IPS-NIHi7 (cell line): ENCODE data around the gene PLCB1.

Experiments
- DNase-seq: peaks from one replicate; pipeline ENCODE4 v3.0.0; 2012; ENCODE audit warnings: mixed read lengths; ENCODE audit errors: extremely low spot score

Gene PLCB1

GRCh38 chr20:8720089-8720488 lies 588.0 kb downstream of the PLCB1 start:
- DNase-seq = no peak

DNA sequence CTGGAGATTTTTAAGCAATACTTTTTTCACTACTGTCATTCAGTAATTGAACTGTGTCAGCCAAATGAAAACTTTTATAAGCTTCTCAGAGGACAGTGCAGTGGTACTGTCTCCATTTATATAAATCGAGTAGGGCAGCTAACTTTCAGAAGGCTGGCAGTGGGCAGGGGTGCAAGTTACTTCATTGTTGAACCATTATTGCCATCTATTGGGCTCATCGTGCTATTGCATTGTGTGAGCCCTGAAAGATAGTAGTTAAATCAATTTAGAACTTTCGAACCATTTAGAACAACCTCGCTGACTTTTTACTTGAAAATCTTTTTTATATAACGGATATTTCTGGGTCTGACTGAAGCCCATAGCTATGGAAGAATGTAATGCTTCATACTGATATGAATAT lies 589.0 kb downstream of the PLCB1 start:
- DNase-seq = peak; percentile 43

DNA sequence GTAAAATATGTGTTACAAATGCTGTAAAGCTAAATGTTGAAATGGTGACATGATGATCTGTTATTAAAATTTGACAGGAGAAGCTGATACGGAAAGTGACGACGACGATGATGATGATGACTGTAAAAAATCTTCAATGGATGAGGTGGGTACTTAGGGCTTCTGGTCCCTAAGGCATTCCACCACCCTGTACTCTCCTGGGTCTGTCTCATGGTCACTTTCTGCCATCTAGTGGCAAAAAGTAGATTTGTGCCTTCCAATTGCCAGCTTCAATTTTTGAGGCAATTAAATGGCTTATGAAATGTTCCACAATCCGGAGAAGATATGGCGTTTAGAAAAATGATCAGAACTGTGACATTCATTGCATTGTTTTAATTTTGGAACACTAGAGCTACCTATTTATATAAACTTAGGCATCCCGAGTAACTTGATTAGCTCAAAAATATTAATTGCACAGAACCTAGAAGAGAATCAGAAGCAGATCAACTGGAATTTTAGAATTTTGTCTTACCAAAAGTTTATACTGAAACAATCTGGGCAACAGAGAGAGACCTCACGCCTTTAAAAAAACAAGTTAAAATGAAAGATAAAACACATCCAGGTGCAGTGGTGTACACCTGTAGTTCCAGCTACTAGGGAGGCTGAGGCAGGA lies 590.3 kb downstream of the PLCB1 start:
- DNase-seq = peak; percentile 64

- no peak for DNase-seq
Observed at GRCh38 chr20:8723296-8723695, 591.2 kb downstream of the PLCB1 start.

GRCh38 chr20:8724884-8725283 lies 592.8 kb downstream of the PLCB1 start:
- DNase-seq = no peak

DNA sequence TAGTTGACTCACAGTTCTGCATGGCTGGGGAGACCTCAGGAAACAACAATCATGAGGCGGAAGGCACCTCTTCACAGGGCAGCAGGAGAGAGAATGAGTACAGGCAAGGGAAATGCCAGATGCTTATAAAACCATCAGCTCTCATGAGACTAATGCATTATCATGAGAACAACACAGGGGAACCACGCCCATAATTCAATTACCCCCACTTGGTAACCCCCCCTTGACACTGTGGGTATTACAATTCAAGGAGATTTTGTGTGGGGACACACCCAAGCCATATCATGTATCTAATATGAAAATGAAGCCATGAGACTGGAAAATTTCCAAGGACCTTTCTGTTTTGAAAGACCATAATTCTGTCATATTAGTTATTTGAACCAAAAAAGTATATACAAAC lies 594.4 kb downstream of the PLCB1 start:
- no peak for DNase-seq

GRCh38 chr20:8735014-8735413 lies 602.9 kb downstream of the PLCB1 start:
- no peak for DNase-seq

- DNase-seq = no peak
Observed at GRCh38 chr20:8735674-8736073, 603.6 kb downstream of the PLCB1 start.

- DNase-seq = no peak
Observed at GRCh38 chr20:8740265-8740664, 608.2 kb downstream of the PLCB1 start.

DNA sequence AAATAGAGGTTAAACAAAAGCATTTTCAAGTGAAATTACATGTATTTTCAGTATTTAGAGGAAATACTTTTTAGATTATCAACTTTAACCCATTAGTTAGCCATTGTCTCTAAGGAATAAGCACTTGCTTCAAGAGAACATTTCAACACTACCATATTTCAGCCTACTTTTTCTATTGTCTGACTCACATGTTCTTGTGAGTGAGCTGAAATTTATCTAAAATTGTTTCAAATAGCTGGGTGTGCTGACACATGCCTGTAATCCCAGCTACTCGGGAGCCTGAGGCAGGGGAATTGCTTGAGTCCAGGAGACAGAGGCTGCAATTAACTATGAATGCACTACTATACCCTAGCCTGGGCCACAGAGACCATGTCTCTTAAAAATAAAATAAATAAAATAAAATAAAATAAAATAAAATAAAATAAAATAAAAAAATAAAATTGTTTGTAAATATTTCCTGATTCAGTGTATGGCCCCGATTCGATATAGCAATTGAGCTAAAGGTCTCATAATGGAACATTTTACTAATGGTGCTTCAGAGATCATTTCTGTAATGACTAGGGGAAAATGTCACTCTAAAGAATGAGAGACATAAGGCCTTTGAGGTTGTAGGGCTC lies 612.3 kb downstream of the PLCB1 start:
- no peak for DNase-seq

- DNase-seq = no peak
Observed at GRCh38 chr20:8749101-8749500, 617.0 kb downstream of the PLCB1 start.

DNA sequence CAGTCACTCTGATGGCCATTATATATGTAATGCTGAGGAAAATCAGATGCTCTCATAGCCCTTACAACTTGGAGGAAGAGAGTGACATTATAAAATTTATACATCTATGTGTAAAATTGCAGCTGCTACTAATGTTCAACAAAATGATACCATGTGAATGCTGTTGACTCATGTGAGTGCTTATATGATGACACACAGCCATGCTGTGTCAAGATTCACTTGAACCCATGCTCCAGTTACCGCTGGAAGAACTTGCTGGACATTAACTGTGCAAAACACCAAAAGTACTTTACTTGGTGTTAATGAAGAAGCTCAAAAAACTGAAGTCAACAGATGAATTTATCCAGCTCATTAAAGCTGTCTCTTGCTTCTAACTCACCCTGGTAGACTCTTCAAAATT lies 617.9 kb downstream of the PLCB1 start:
- DNase-seq = no peak

GRCh38 chr20:8755340-8756118 lies 623.5 kb downstream of the PLCB1 start:
- DNase-seq = no peak

GRCh38 chr20:8756410-8756809 lies 624.3 kb downstream of the PLCB1 start:
- DNase-seq = peak; percentile 47

DNA sequence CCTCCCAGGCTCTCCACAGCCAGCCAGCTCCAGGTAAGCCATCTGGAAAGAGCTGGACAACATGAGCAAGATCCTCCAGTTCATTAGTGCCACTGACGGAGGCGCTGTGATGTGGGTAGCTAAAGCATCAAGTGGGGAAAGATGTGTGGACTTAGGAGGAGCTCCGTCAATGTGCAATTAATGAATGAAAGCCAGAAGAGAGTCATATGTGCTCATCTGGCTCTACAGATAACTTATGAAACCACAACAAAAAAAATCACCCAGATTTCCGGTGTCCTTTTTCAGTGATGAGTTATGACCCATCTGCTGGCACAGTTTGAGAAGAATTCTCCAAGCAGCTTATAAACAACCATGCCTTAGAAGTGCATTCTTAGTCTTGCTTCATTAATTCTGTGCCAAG lies 625.1 kb downstream of the PLCB1 start:
- DNase-seq = no peak

DNA sequence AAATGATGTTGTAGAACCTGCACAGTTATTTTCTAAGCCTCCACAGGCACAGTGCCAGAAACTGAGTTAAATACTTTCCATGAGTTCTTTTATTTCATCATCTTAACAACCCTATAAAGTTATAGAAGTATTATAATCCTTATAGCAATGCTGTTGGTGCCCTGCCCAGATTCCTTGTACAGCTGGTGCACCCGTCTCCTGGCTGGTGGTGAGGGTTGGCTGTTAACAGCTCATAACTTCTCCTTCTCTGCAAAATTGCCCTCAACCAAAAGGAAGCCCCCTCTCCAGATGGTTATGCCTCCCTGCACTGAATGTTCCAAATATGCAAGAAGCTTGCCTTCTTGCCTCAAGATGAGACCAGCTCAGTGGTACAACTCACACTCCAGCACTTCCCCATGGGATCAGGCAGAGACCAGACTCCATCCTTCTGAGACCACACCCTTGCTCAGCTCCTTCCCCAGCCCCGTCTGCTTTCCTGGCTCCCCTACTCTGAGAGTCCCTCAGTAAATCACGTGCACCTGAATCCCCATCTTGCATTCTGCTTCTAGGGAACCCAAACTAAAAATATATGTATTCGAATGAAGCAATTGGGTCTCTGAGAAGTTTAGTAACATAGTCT lies 632.4 kb downstream of the PLCB1 start:
- no peak for DNase-seq

- no peak for DNase-seq
Observed at GRCh38 chr20:8766868-8767390, 634.9 kb downstream of the PLCB1 start.

- no peak for DNase-seq
Observed at GRCh38 chr20:8774412-8774811, 642.3 kb downstream of the PLCB1 start.

DNA sequence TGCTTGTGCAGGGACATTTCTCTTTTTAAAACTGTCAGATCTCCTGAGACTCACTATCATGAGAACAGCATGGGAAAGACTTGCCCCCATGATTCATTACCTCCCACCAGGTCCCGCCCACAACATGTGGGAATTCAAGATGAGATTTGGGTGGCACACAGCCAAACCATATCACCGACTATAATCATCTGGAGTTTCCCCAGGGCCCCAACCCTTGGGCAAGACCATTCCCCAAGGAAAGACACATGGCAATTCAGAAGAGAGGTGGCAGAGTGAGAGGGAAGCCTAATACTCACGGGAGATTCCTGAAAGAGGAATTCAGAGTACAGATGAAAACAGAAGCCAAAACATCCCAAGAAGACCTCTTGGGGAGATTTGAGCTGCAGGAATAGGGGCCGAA lies 645.8 kb downstream of the PLCB1 start:
- no peak for DNase-seq

GRCh38 chr20:8778387-8778786 lies 646.3 kb downstream of the PLCB1 start:
- no peak for DNase-seq

GRCh38 chr20:8780915-8781314 lies 648.8 kb downstream of the PLCB1 start:
- DNase-seq = no peak

DNA sequence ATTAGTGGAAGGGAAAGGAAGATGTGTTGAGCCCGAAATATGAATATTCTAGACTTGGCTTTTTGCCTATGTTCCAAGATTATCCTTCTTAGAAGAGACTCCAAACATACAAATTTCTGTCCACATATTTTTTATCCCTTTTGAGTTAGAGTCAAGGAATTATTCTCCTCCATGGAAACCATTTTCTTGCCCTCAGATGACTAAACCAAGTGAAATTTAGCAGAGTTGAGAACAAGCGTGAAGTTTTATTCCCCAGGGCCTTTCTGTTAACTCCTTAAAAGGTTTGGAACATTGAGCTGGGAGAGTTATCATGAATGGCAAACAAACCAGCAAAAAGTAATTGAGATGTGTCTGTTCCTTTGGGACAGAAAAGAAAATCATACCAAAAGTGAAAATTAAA lies 650.7 kb downstream of the PLCB1 start:
- no peak for DNase-seq
